Stimulated activated CD4-positive, alpha-beta T cell treated with anti-CD3 and anti-CD28 coated beads, Interleukin-2, amount 100 ng/mL, for 48 hours (primary cell): ENCODE measurements around the gene TM9SF1.

ENCODE experiments used
- DNase-seq, 2 donors: peaks; one replicate each; pipeline ENCODE4 v3.0.0-alpha.2; 2020

The TM9SF1 gene

DNA sequence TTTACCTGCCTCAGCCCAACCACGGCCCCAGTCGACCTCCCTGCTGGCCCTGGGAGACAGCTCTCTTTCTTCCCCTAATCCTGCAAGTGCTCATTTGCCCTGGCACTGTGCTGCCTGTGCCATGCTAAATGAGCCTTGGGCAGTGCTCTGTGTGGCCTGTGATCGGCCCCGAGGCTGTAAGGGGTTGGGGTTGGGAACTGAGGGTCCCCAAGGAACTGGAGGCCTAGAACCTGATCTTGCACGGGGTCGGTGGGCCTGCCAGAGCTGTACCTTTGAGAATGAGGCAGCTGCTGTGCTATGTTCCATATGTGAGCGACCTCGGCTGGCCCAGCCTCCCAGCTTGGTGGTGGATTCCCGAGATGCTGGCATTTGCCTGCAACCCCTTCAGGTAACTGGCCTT, 45.2 kb downstream of the TM9SF1 start:
- DNase-seq, result no peak

DNA sequence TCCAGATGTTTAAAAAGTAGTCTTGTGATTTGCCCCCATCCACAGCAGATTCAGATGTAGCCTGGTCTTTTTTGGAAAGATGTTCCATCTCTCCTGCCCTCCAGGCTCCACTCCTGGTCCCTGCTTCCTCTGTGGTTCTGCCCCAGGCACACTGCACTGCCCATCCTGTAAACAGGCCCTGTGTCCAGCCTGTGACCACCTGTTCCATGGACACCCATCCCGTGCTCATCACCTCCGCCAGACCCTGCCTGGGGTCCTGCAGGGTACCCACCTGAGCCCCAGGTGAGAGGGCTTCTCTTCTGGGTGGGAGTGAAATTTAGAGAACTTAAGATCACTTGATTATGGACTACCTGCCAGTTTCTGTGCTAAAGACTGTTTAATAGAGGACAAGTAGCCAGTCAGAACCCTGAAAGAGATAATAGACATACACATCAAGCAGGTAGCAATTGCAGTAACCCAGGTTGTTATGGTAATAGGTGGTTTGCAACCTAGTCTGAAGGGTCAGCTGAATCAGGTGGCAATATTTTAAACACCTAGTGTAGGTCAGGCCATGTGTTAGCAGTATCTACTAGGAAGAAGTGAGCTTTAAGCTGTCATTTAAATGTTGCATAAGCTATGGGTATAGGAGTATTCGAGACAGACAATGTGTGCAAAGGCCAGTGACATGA, 45.8 kb downstream of the TM9SF1 start:
- no peak for DNase-seq

DNA sequence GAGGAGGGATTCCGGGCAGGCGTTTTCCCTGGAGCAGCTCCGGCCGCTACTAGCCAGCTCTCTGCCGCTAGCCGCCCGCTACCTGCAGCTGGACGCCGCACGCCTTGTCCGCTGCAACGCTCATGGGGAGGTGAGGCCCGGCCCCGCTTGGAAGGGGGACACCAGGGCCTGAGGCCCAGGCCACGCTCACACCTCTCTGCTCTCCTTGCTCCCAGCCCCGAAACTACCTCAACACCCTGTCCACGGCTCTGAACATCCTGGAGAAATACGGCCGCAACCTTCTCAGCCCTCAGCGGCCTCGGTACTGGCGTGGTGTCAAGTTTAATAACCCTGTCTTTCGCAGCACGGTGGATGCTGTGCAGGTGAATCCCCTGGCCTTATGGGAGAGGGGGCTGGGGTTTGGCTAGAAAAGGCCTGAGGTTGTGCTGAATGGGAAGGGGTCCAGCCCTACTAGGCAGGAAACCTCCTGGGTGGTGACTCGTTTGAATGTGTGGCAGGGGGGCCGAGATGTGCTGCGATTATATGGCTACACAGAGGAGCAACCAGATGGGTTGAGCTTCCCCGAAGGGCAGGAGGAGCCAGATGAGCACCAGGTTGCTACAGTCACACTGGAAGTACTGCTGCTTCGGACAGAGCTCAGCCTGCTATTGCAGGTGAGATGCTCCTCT, 47.3 kb downstream of the TM9SF1 start:
- DNase-seq, result no peak

DNA sequence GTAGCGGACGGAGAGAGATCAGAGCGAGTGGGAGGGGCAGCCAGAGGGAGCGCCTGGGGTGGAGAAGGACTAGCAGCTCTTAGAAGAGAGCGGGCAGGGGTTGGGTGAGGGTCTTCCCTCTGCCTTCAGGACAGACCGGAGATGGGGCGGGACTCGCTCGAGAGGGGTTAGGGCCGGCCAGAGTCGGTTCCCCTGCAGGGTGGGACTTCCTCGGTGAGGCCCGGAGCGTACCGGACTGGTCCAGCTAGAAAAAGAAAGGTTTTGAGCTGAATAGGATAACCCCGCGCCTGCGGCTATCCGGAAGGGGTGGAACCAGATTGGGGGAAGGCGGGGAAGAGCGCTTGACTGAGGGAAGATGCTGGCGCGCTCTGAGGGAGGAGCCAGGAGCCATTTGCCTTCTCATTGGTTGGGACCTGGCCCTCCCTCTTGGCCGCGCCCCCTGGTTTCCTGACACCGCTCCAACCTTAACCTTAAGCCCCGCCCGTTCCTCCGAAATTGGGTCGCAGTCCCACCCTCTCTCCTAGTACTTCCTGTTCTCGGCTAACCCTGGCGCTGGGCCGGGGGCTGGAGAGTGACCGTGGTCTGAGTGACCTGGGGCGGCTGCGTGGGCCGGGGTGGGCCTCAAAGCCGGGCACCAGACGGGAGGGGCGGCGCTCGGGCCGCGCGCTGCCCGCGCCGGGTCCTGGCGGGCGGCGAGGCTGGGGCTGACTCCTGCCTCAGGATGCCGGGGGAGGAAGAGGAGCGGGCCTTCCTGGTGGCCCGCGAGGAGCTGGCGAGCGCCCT, 48.1 kb downstream of the TM9SF1 start, which contains the start of gene RNF31:
Gene RNF31 (plus strand): TSS at position 521 of the 783 bp plus-strand sequence. CDS start 201 bp downstream, at position 722.
- DNase-seq, result peak; percentile 94 to 96

DNA sequence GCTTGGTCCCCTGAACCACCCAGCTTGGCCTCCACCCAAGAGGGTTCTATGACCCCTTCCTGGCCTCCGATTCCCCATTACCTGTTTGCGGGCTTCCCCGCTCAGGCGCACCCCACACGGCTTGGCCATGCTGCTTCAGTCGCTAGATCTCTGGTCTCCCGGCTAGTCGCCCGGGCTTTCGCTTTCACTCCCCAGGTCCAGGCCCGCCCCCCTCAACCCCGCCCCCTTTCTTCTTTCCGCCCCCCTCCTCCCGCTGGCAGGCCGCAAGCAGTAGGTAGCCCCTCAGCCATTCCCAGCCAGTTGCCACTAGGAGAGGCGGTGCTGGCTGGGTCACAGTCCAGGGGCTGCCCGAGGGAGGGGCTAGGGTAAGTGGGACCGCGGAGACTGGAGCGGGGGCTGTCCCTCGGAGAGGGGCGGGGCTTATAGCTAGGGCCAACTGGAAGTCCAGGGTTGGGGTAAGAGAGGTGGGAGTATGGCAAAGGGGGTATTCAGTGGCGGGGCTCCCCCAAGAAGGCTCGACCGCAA, 48.7 kb downstream of the TM9SF1 start, which contains the start of gene PSME2:
Gene PSME2 (minus strand): TSS at position 158 of the 525 bp plus-strand sequence. CDS start 29 bp downstream, at position 129.
- DNase-seq, result peak; percentile 84 to 86

DNA sequence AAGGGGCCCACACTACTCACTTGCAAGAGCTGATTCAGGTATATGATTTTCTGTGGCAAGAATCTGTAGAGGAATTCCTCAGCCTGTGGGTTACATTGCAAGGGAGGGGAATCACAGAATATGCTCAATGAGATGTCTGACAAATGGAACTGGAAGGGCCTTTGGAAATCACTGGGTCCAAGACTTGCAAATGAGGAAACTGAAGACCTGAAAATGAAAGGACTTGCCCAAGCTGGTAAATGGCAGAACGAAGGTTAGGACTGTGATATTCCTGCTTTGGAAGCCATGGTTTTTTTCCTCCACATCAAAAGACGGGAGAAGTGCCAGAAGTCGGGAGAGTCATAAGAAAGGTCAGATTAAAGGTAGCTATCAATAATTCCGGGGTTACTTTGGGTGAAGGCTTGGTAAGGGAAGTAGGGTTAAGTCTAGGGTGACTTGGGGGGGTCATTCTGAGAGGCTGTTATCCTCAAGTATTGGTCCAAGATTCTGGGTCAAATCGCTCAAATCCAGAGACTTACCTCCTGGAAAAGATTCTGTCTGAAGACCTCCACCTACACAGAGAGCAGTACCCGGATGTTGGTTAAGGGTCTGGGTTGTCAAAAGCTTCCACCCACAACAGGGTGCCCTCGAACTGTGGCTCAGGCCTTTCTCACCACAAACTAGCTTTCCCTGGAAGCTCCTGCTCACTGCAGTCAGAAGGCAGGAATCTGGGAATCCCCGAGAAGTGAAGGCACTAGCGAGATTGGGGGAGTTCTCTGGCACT, 49.4 kb downstream of the TM9SF1 start:
- no peak for DNase-seq

DNA sequence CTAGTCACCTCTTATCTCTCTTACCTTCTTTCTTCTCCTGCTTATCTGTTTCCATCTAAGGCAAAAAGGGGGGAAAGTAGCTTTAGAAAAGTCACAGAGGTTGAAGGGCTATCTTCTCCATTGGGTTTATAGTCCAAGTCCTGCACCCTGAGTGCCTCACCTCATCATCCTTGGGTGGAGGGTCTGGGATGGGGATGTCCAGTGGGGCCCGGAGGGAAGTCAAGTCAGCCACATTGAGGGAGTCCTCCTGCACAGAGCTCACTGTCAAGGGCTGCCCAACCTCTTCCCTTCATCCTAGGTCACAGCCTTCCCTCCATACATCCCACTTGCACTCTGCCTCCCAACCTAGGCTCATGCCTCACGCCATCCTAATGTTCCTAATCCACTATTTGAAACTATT, 50.0 kb downstream of the TM9SF1 start:
- DNase-seq, result no peak

DNA sequence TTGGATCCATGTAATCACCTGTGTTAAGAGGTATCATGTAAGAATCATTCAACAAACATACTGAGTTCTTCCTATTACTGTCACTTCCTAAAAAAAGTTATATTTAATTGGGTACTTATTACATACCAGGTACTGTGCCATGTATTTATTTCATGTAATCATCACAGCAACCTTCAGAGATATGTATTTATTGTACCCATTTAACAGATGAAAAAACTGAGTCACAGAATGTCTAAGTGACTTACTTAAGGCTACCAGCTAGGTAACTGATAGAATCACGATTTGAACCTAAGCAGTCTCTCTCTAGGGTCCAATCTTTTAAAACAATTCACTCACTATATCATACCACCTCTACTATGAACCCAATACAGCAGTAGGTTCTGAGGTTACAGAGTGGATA, 50.8 kb downstream of the TM9SF1 start:
- DNase-seq, result no peak

DNA sequence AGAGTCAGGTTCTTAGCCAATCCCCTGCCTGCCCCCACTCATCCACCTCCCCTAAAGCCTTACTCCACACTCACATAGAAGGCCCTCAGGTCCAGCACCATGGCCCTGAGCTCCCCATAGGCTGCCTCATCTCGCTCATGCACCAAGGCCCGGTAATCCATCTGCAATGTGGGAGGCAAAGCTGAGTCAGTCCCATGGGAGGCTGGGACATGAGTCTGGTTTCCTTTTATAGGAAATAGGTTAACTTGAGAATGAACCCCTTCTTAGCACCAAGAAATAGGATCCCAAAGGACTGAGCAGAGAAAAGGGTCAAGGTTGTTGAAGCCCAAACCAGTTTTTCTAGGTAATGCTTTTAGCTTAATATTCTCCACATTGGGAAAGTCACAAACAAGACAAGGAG, 51.7 kb downstream of the TM9SF1 start:
- no peak for DNase-seq

DNA sequence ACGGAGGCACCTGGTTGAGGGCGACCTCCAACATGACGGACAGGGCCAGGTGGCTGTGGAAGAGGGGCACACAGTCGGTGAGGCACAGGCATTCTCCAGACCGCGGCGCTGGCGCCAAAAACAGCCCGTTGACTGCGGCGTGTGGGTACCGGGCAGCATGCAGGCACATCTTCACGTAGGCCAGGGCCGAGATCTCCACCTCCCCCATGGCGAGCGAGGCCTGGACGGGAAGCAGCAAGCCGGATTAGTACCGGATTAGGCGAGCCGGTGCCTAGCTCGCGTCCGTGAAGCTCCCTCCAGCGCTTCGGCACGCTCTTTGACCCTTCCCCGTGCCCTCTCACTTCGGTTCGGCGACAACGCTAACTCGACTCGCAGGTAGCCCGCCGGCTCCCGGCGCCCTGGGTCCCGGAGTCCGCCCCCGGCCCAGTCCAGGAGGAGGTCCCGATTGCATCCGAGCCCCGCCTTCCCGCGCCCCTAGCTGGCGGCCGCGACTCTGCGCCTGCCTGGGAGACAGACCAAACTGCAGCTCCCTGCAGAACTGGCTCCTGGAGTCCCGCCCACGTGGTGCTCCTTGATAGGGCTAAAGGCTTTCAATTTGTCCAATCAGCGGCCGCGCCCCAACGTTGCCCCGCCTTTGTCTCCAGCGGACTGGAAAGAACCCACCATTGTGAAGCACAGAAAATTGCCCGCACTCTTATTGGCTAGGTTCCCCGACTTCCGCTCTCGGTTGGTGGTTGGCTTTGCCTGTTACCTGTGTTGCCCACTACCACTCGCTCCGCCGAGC, 54.0 kb downstream of the TM9SF1 start, which contains the start of gene EMC9:
Gene EMC9 (minus strand): TSS at position 495 of the 784 bp plus-strand sequence. CDS start 287 bp downstream, at position 208.
- peak; percentile 99 for DNase-seq

DNA sequence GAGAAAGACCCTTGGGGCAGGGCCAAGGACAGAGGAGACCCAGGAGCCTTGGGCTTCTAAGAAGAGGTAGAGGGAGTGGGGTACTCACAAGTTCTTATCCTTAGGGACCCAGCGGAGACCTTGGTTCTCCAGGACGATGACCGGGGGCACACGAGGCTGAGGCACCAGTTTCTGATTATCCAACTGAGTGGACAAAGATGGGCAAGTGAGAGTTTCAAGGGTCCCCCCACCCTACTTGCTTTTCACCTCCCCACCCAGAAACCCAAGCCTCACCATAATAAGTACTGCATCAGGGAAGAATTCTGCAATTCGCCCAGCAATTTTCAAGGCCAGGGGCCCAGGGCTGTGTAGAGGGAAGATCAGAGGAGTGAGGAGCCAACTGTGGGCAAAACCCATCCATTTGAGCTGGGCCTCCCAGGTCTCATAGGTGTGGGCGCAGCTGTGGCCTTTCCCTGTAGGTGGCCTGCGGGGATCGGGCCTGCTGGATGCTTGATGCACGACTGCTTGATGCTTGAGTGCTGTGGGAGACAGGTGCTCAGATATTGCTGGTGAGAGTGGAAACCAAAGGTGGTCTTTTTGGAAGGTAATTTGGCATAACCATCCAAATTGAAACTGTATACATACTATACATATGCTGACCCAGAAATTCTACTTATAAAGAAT, 55.8 kb downstream of the TM9SF1 start:
- no peak for DNase-seq
